H1 (cell line): Measurements from ENCODE around the gene KLHL2. TPM values are rescaled to one million over a fixed set of nuclear protein-coding genes. Genes with fewer than 3 reads are reported as not detected.

Source experiments
- CTCF ChIA-PET: fragments of 300-600 bp; sonication (Branson Sonifier 250); formaldehyde crosslinking; loops from one replicate; lab custom pipeline; 2021; ENCODE audit not compliant: partially characterized antibody; lab: Charles Lee
- POLR2A ChIA-PET: fragments of 300-600 bp; sonication (Branson Sonifier 250); formaldehyde crosslinking; loops from one replicate; lab custom pipeline; 2021; ENCODE audit warnings: inconsistent platforms; ENCODE audit not compliant: partially characterized antibody; lab: Charles Lee
- DNase-seq, 2 experiments: peaks; one replicate each; pipeline versions ENCODE4 v3.0.0 to v3.0.0-alpha.2; 2010 to 2022; ENCODE audit warnings: low spot score in 2 of 2, low read depth in 1 of 2, mixed read lengths in 1 of 2
- FAIRE-seq: peaks from 2 replicates; lab custom pipeline; 2011; peaks lifted over from hg19 to GRCh38; lab: Jason Lieb, UNC
- H2AFZ ChIP-seq: 2 replicates; pipeline ENCODE4 v1.8.1; 2012; ENCODE audit warnings: low read length, inconsistent platforms
- H2AK5ac ChIP-seq: 2 replicates; pipeline ENCODE4 v1.6.1; 2013; ENCODE audit warnings: low read depth, low read length
- H2BK120ac ChIP-seq: replicated peaks from 2 replicates; pipeline ENCODE3; 2013; ENCODE audit warnings: low read depth, low read length, inconsistent platforms
- H2BK12ac ChIP-seq: 2 replicates; pipeline ENCODE4 v1.6.1; 2013; ENCODE audit warnings: low read depth, low read length
- H2BK15ac ChIP-seq: 2 replicates; pipeline ENCODE4 v1.6.1; 2013; ENCODE audit warnings: low read length
- H2BK20ac ChIP-seq: 2 replicates; pipeline ENCODE4 v1.6.1; 2013; ENCODE audit warnings: low read length
- H2BK5ac ChIP-seq: 2 replicates; pipeline ENCODE4 v1.6.1; 2013; ENCODE audit warnings: low read depth, low read length
- H3K14ac ChIP-seq: 2 replicates; pipeline ENCODE4 v1.6.1; 2013; ENCODE audit warnings: inconsistent platforms; ENCODE audit not compliant: insufficient read length
- H3K18ac ChIP-seq: 2 replicates; pipeline ENCODE4 v1.6.1; 2013; ENCODE audit warnings: low read length; ENCODE audit errors: extremely low read depth
- H3K23ac ChIP-seq: 2 replicates; pipeline ENCODE4 v1.6.1; 2013; ENCODE audit warnings: inconsistent platforms; ENCODE audit not compliant: insufficient read length
- H3K23me2 ChIP-seq: 2 replicates; pipeline ENCODE4 v1.6.1; 2013; ENCODE audit warnings: low read depth, low read length
- H3K27ac ChIP-seq: 2 replicates; pipeline ENCODE4 v1.6.1; 2011; ENCODE audit warnings: low read depth, low read length, inconsistent platforms
- H3K27me3 ChIP-seq, 4 experiments: replicated peaks in 1 of 4; 1 replicate in 1 of 4; 2 replicates in 3 of 4; pipeline versions ENCODE4 v1.6.1 to v1.8.1; 2011 to 2013; ENCODE audit warnings: low read length in 3 of 4, mild to moderate bottlenecking in 3 of 4, inconsistent platforms in 2 of 4, mixed read lengths in 2 of 4, moderate library complexity in 1 of 4; ENCODE audit not compliant: control insufficient read depth in 3 of 4, insufficient read depth in 3 of 4; ENCODE audit errors: extremely low read depth in 1 of 4
- H3K36me3 ChIP-seq, 4 experiments: 2 replicates each; pipeline versions ENCODE4 v1.6.1 to v1.8.1; 2011 to 2013; ENCODE audit warnings: mild to moderate bottlenecking in 4 of 4, low read length in 3 of 4, moderate library complexity in 2 of 4, control low read depth in 1 of 4, inconsistent platforms in 1 of 4; ENCODE audit not compliant: insufficient read depth in 4 of 4, control insufficient read depth in 2 of 4
- H3K4ac ChIP-seq: replicated peaks from 2 replicates; pipeline ENCODE3; 2013; ENCODE audit warnings: low read length, low read depth, mixed read lengths, inconsistent platforms; ENCODE audit not compliant: insufficient read length
- H3K4me1 ChIP-seq, 4 experiments: replicated peaks in 1 of 4; 1 replicate in 1 of 4; 2 replicates in 3 of 4; pipeline versions ENCODE4 v1.6.1 to v1.8.1; 2011 to 2013; ENCODE audit warnings: low read length in 3 of 4, inconsistent platforms in 2 of 4, mixed read lengths in 1 of 4; ENCODE audit not compliant: insufficient read depth in 4 of 4, control insufficient read depth in 3 of 4
- H3K4me2 ChIP-seq, 2 experiments: 2 replicates each; pipeline versions ENCODE4 v1.6.1 to v1.8.1; 2011 to 2013; ENCODE audit warnings: low read depth in 2 of 2, low read length in 2 of 2, control low read depth in 1 of 2, inconsistent platforms in 1 of 2, mild to moderate bottlenecking in 1 of 2; ENCODE audit not compliant: insufficient read depth in 1 of 2
- H3K4me3 ChIP-seq, 4 experiments: fragments of 200-600, 300-600 bp in 1 of 4; sonication (generic), shearing (Covaris generic), sonication (Bioruptor Twin) in 1 of 4; 2 replicates each; pipeline versions ENCODE4 v1.5.1 to v1.8.1; 2011 to 2016; ENCODE audit warnings: low read length in 4 of 4, low read depth in 3 of 4, control low read depth in 2 of 4, inconsistent platforms in 2 of 4, mild to moderate bottlenecking in 2 of 4, mixed read lengths in 1 of 4, moderate library complexity in 1 of 4; ENCODE audit not compliant: insufficient read depth in 2 of 4; ENCODE audit errors: extremely low read depth in 1 of 4
- H3K56ac ChIP-seq: replicated peaks from 2 replicates; pipeline ENCODE3; 2013; ENCODE audit warnings: low read depth, mild to moderate bottlenecking, mixed read lengths, low read length, inconsistent platforms; ENCODE audit not compliant: insufficient read length
- H3K79me1 ChIP-seq: 2 replicates; pipeline ENCODE4 v1.6.1; 2013; ENCODE audit warnings: low read depth, low read length, control low read depth
- H3K79me2 ChIP-seq, 2 experiments: 2 replicates each; pipeline versions ENCODE4 v1.6.1 to v1.8.1; 2012 to 2013; ENCODE audit warnings: low read length in 2 of 2, mild to moderate bottlenecking in 2 of 2, inconsistent platforms in 1 of 2; ENCODE audit not compliant: insufficient read depth in 2 of 2, control insufficient read depth in 1 of 2
- H3K9ac ChIP-seq, 4 experiments: replicated peaks in 1 of 4; 1 replicate in 1 of 4; 2 replicates in 3 of 4; pipeline versions ENCODE4 v1.6.1 to v1.8.1; 2011 to 2013; ENCODE audit warnings: low read depth in 3 of 4, low read length in 3 of 4, control low read depth in 2 of 4, mild to moderate bottlenecking in 2 of 4, moderate library complexity in 2 of 4, inconsistent platforms in 1 of 4; ENCODE audit errors: extremely low read depth in 1 of 4
- H3K9me3 ChIP-seq, 2 experiments: 2 replicates each; pipeline versions ENCODE4 v1.6.1 to v1.8.1; 2012 to 2013; ENCODE audit warnings: mild to moderate bottlenecking in 2 of 2, moderate library complexity in 2 of 2, control low read depth in 1 of 2, inconsistent platforms in 1 of 2, low read depth in 1 of 2, low read length in 1 of 2, mixed read lengths in 1 of 2; ENCODE audit not compliant: insufficient read depth in 2 of 2
- H4K20me1 ChIP-seq, 2 experiments: replicated peaks in 1 of 2; 2 replicates each; pipeline versions ENCODE3 to v1.8.1; 2011 to 2013; ENCODE audit warnings: inconsistent platforms in 2 of 2, low read length in 2 of 2, mild to moderate bottlenecking in 1 of 2; ENCODE audit not compliant: insufficient read depth in 2 of 2, control insufficient read depth in 1 of 2
- H4K5ac ChIP-seq: 2 replicates; pipeline ENCODE4 v1.6.1; 2013; ENCODE audit warnings: low read length, low read depth, mixed read lengths, inconsistent platforms; ENCODE audit not compliant: insufficient read length
- H4K8ac ChIP-seq: 2 replicates; pipeline ENCODE4 v1.8.0; 2013; ENCODE audit warnings: mild to moderate bottlenecking, moderate library complexity, low read length, inconsistent platforms; ENCODE audit not compliant: insufficient read depth; ENCODE audit errors: extremely low read depth
- H4K91ac ChIP-seq: replicated peaks from 2 replicates; pipeline ENCODE3; 2013; ENCODE audit warnings: low read length, mixed read lengths, inconsistent platforms; ENCODE audit not compliant: insufficient read length
- CTBP2 ChIP-seq: IDR thresholded peaks from 2 replicates; pipeline ENCODE4 v1.7.0; 2011; ENCODE audit warnings: borderline replicate concordance, mild to moderate bottlenecking, moderate library complexity, mixed read lengths, low read length; ENCODE audit not compliant: insufficient read depth, insufficient read length
- KDM5A ChIP-seq: fragments of 200-600 bp; IDR thresholded peaks from 2 replicates; pipeline ENCODE4 v1.7.1; 2012; ENCODE audit warnings: mild to moderate bottlenecking, low read length, inconsistent platforms, mixed read lengths
- POLR2AphosphoS5 ChIP-seq: IDR thresholded peaks from 2 replicates; pipeline ENCODE4 v1.6.1; 2011; ENCODE audit warnings: low read depth, low read length
- WGBS, 2 experiments: shearing (Covaris generic) in 1 of 2; methylation state at CpG; one replicate each; pipeline versions ENCODE4 v1.1.6 to v1.1.7; 2013 to 2015; ENCODE audit warnings: low lambda C conversion rate in 2 of 2, mixed read lengths in 2 of 2, inconsistent platforms in 1 of 2, low coverage in 1 of 2, missing lambda C conversion rate in 1 of 2; ENCODE audit not compliant: insufficient replicate concordance in 2 of 2, insufficient coverage in 1 of 2, insufficient read length in 1 of 2; ENCODE audit errors: extremely low coverage in 1 of 2, missing lambda C conversion rate in 1 of 2; 5-methylcytosine and 5-hydroxymethylcytosine counted together
- polyA plus RNA-seq, 7 experiments: library from polyadenylated mRNA; depleted of rRNA in 3 of 7; stranded (reverse) in 5 of 7; unstranded in 2 of 7; fragments of >200 nt in 5 of 7; fragments of 200-250 nt in 2 of 7; gene quantifications; 1 replicate in 5 of 7; 2 replicates in 1 of 7; 4 replicates in 1 of 7; pipeline versions ENCODE4 v1.2.1 to v1.2.3, GENCODE V29; 2011 to 2013; ENCODE audit warnings: missing spikeins in 2 of 7, mixed read lengths in 2 of 7
- total RNA-seq: library from RNA; stranded (reverse); fragmentation: NEBNext Ultra II Directional; extraction: Animal tissue kit (Norgen Biotek cat#: 25700); gene quantifications from 2 replicates; pipeline ENCODE4 v1.2.1, GENCODE V29; 2021

Gene KLHL2
- total and polyA plus RNA-seq, 2 of the 8 experiments (the other 6 are each of a cell fraction or from before 2014, with no cell fraction given), result 5.2 to 12.0 TPM

DNA sequence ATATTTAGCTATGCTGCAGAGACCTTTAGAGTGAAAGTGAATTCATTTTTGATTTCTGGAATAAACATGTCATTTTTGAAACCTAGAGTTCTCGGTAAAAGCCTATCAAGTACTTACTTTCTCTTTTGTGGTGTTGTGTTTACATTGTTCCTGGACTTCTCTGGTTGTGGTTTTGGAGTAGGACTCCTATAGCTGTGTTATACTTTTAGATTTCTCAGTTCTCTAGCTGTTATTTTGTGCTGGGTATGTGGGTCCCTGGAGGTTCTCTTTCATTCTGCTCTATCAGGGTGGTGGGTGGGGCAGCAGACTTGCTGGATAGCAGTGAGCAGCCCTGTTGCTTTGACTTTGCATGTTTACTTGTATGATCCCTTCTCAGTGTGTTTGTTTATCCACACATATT lies 94.5 kb downstream of the KLHL2 start:
- H3K4me2 ChIP-seq, result no peak overlapping the region
- TF ChIP-seq CTBP2 (no peak), POLR2AphosphoS5 (no peak), KDM5A (no peak)
- TF ChIP-seq, all 59 proteins: peak for 0
- H3K4ac ChIP-seq, result no peak overlapping the region
- H2BK5ac ChIP-seq, result no peak overlapping the region
- H2BK15ac ChIP-seq, result no peak overlapping the region
- H3K4me1 ChIP-seq, result no peaks in the 10 kb centered on the region
- no peak overlapping the region for H3K18ac ChIP-seq
- H4K91ac ChIP-seq, result no peak overlapping the region
- no peak overlapping the region for H3K14ac ChIP-seq
- no peaks in the 10 kb centered on the region for H4K20me1 ChIP-seq
- no peak overlapping the region for H3K4me3 ChIP-seq
- H3K27ac ChIP-seq, result no peak overlapping the region
- no peak for DNase-seq
- H2BK12ac ChIP-seq, result no peak overlapping the region
- no peak overlapping the region for H4K8ac ChIP-seq
- no peak overlapping the region for H2BK120ac ChIP-seq
- H3K79me2 ChIP-seq, result no peaks in the 10 kb centered on the region
- H3K9ac ChIP-seq, result no peak overlapping the region
- no peak overlapping the region for H3K23ac ChIP-seq
- no peak overlapping the region for H2AFZ ChIP-seq
- no peaks in the 10 kb centered on the region for H3K9me3 ChIP-seq
- H4K5ac ChIP-seq, result no peak overlapping the region
- no peak overlapping the region for H3K56ac ChIP-seq
- POLR2A ChIA-PET, result no interaction called here
- no peak overlapping the region for H2BK20ac ChIP-seq
- no peaks in the 10 kb centered on the region for H3K23me2 ChIP-seq
- FAIRE-seq, result no peak
- no peaks in the 10 kb centered on the region for H3K79me1 ChIP-seq
- peaks cover 0 to 7% (median 2%) of the 10 kb centered on the region in 4 experiments; a peak in 2 of 8 replicates for H3K36me3 ChIP-seq
- CTCF ChIA-PET, result no interaction called here
- peaks cover 0 to 1% (median 0%) of the 10 kb centered on the region in 4 experiments; a peak in 1 of 7 replicates for H3K27me3 ChIP-seq
- WGBS, 2 experiments, result 92% methylated on average over 1 of the region's 1 CpG; no CpG with 5 or more reads in 1 of the 2 experiments
- no peak overlapping the region for H2AK5ac ChIP-seq
